ENCODE data around the gene RCOR2. TPM values are rescaled to one million over a fixed set of nuclear protein-coding genes. Genes with fewer than 3 reads are reported as not detected.

Gene RCOR2
- total RNA-seq, 1 donor from 2014 or later = 0.26 TPM

DNA sequence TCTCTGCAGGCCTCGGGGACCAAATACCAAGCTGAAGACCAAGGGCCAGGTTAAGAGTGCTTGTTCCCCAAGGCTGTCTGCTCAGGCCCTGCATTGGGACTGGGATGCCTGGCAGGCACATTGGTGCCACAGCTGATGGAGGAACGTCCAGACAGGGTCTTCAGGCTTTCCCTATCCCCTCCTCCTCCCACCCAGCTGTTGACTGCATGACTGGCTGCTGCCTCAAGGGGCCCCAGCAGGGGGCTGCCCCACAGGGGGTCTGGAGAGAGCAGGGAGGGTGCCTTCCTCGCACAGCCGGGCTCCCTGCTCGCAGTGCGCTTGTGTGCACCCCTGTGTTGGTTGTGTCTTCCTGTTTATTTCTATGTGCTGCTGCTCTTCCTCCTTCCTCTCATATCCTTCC lies 9.9 kb downstream of the RCOR2 start:
- Mint-ChIP-seq H3K27ac (no peak overlapping the region), H3K27me3 (no peaks in the 10 kb centered on the region), H3K36me3 (ENCODE audit: low read depth) (peaks cover 36% of the 10 kb centered on the region), H3K9me3 (no peaks in the 10 kb centered on the region), H3K4me1 (peaks cover 4% of the 10 kb centered on the region), H3K4me3 (no peak overlapping the region)
- intact Hi-C loops (cut with micrococcal nuclease) = no loop called here
- no peak for DNase-seq

DNA sequence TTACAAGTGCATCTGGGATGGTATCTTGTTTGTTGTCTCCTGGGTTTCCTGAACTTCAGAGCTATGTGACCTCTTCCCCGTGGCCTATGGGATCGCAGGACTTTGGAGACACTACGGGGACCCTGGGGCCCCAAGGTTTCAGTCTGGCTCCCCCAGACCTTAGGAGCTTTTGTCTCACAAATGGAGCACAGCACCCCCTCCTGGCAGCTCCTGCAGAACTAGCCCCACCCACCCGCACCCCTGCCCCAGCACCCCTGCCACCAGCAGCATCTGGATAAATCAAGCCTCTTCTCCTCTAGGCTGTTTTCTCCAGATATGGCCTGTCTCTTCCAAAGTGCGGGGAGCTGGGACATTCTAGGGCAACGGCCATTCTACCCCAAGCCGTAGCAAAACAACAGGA lies 10.4 kb downstream of the RCOR2 start:
- intact Hi-C loops (cut with micrococcal nuclease) = loop anchor here (1.0 kb wide), 1 partner anchor 69 kb away; no protein-coding TSS in a partner anchor
- DNase-seq = peak; percentile 82
- Mint-ChIP-seq H3K4me3 (no peak overlapping the region), H3K9me3 (no peaks in the 10 kb centered on the region), H3K36me3 (ENCODE audit: low read depth) (peaks cover 39% of the 10 kb centered on the region), H3K27me3 (no peaks in the 10 kb centered on the region), H3K4me1 (peaks cover 4% of the 10 kb centered on the region), H3K27ac (no peak overlapping the region)

DNA sequence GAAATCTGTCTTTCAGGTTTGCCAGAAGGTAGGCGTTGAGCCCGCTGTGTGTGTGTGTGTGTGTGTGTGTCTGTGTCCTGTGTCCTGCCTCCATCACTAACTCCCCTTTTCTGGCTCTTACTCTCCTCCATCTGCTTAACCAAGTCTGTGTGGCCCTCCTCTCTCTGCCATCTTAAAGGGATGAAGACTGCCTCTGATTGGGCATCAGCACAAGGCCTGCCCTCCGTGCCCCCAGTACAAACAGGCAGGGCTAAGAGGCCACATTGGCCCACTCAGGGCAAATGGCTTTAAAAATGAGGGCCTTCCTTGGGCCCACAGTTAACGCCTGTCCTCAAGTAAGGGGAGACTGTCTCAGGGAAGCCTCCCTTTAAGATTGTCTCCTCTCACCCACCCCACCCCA lies 10.9 kb downstream of the RCOR2 start:
- Mint-ChIP-seq H3K36me3 (ENCODE audit: low read depth) (peaks cover 44% of the 10 kb centered on the region), H3K9me3 (no peaks in the 10 kb centered on the region), H3K27me3 (no peaks in the 10 kb centered on the region), H3K4me1 (peaks cover 4% of the 10 kb centered on the region), H3K27ac (no peak overlapping the region), H3K4me3 (no peak overlapping the region)
- no peak for DNase-seq
- intact Hi-C loops (cut with micrococcal nuclease) = loop anchor here (1.0 kb wide), 1 partner anchor 69 kb away; no protein-coding TSS in a partner anchor

DNA sequence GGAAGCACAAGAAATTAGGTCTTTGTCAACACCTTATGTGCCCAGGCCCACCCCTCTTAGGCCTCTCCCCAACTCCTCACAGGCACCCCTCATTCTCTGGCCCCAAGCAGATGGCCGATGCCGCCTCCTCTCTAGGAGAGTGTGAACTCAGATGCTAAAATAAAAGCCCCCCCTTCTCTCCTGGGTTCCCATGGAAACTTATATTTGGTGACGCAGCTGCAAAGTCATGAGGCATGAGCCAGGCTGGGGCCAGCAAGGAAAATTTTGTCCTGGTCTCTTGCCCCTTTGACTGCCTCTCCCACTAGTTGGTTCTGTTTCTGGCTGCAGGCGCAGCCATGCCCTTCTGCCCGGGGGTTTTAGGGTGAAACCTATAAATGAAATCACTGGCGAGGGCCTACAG lies 11.8 kb downstream of the RCOR2 start:
- Mint-ChIP-seq H3K36me3 (ENCODE audit: low read depth) (peaks cover 50% of the 10 kb centered on the region), H3K27ac (no peak overlapping the region), H3K9me3 (no peaks in the 10 kb centered on the region), H3K27me3 (no peaks in the 10 kb centered on the region), H3K4me3 (no peak overlapping the region), H3K4me1 (peaks cover 4% of the 10 kb centered on the region)
- intact Hi-C loops (cut with micrococcal nuclease) = no loop called here
- DNase-seq = no peak

DNA sequence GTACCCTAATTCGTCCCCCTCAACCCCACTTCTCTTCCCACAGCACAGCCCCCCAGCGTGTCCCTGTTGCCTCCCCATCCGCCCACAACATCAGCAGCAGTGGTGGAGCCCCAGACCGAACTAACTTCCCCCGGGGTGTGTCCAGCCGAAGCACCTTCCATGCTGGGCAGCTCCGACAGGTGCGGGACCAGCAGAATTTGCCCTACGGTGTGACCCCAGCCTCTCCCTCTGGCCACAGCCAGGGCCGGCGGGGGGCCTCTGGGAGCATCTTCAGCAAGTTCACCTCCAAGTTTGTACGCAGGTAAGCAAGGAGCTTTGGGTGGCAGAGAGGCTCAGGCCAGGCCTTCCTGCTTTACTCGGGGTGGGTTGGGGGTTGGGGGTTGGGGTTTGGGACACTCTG lies 12.2 kb downstream of the RCOR2 start:
- intact Hi-C loops (cut with micrococcal nuclease) = no loop called here
- Mint-ChIP-seq H3K4me3 (no peak overlapping the region), H3K9me3 (no peaks in the 10 kb centered on the region), H3K27ac (no peak overlapping the region), H3K36me3 (ENCODE audit: low read depth) (peaks cover 49% of the 10 kb centered on the region), H3K27me3 (no peaks in the 10 kb centered on the region), H3K4me1 (peaks cover 4% of the 10 kb centered on the region)
- no peak for DNase-seq

- peaks cover 4% of the 10 kb centered on the region for H3K4me1 Mint-ChIP-seq
- DNase-seq = no peak
- no peak overlapping the region for H3K4me3 Mint-ChIP-seq
- H3K27me3 Mint-ChIP-seq = no peaks in the 10 kb centered on the region
- H3K36me3 Mint-ChIP-seq (ENCODE audit: low read depth) = peaks cover 56% of the 10 kb centered on the region
- no peaks in the 10 kb centered on the region for H3K9me3 Mint-ChIP-seq
- no peak overlapping the region for H3K27ac Mint-ChIP-seq
- intact Hi-C loops (cut with micrococcal nuclease) = no loop called here
Observed at GRCh38 chr11:63903884-63904283, 13.1 kb downstream of the RCOR2 start.

- H3K27me3 Mint-ChIP-seq = no peaks in the 10 kb centered on the region
- H3K27ac Mint-ChIP-seq = no peak overlapping the region
- peak; percentile 69 for DNase-seq
- H3K36me3 Mint-ChIP-seq (ENCODE audit: low read depth) = peaks cover 66% of the 10 kb centered on the region
- peaks cover 4% of the 10 kb centered on the region for H3K4me1 Mint-ChIP-seq
- H3K9me3 Mint-ChIP-seq = no peaks in the 10 kb centered on the region
- no peak overlapping the region for H3K4me3 Mint-ChIP-seq
- intact Hi-C loops (cut with micrococcal nuclease) = no loop called here
Observed at GRCh38 chr11:63901660-63902059, 15.3 kb downstream of the RCOR2 start.

- no peak overlapping the region for H3K27ac Mint-ChIP-seq
- peaks cover 11% of the 10 kb centered on the region for H3K4me1 Mint-ChIP-seq
- H3K9me3 Mint-ChIP-seq = no peaks in the 10 kb centered on the region
Observed at GRCh38 chr11:63897459-63898146, 19.4 kb downstream of the RCOR2 start.

GRCh38 chr11:63896071-63896470 lies 20.9 kb downstream of the RCOR2 start:
- Mint-ChIP-seq H3K9me3 (no peaks in the 10 kb centered on the region), H3K27me3 (no peaks in the 10 kb centered on the region), H3K4me3 (no peak overlapping the region), H3K36me3 (ENCODE audit: low read depth) (peaks cover 51% of the 10 kb centered on the region), H3K4me1 (peaks cover 22% of the 10 kb centered on the region), H3K27ac (no peak overlapping the region)
- no peak for DNase-seq
- intact Hi-C loops (cut with micrococcal nuclease) = no loop called here

More at GRCh38 chr11:63897459-63898146, 19.4 kb downstream of the RCOR2 start:
- intact Hi-C loops (cut with micrococcal nuclease) = no loop called here
- DNase-seq = no peak
- Mint-ChIP-seq H3K36me3 (ENCODE audit: low read depth) (peaks cover 61% of the 10 kb centered on the region), H3K4me3 (no peak overlapping the region), H3K27me3 (no peaks in the 10 kb centered on the region)

DNA sequence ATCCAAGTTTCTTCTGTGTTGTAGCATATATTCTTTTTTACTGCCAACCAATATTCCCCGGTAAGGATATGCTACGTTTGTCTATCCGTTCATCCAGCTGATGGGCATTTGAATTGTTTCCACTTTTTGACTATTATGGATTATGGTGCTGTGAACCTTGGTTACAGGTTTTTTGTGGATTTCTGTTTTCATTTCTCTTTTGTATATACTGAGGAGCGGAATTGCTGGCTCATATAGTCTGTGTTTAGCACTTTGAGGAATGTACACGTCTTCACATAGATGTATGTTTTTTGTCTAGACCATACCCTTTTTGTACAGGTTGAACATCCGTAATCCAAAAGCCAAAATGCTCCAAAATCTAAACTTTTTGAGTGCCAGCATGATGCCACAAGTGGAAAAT lies 23.6 kb downstream of the RCOR2 start:
- Mint-ChIP-seq H3K27me3 (no peaks in the 10 kb centered on the region), H3K4me1 (peaks cover 49% of the 10 kb centered on the region), H3K9me3 (no peaks in the 10 kb centered on the region), H3K4me3 (no peak overlapping the region), H3K27ac (no peak overlapping the region), H3K36me3 (ENCODE audit: low read depth) (peaks cover 40% of the 10 kb centered on the region)
- intact Hi-C loops (cut with micrococcal nuclease) = no loop called here
- no peak for DNase-seq

DNA sequence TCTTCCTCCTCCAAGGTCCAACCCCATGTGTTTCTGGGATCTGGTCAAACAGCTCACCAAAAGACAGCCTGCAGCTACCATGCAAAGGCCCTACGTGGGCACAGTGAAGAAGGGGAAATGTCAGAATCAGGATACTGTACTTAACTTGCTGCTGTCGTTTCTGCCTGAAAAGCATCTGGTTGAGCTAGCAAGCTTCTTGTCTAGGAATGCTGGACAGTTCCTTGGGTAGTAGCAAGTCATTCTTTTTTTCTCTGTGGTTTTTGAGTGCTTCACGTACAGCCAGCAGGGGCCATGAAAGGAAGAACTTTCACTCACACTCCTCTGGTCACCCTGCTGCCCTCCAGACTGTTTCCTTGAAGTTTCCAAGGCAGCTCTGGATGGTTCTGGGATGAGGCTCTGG lies 24.7 kb downstream of the RCOR2 start:
- no peaks in the 10 kb centered on the region for H3K9me3 Mint-ChIP-seq
- H3K27ac Mint-ChIP-seq = peak overlapping the region; percentile 48
- no peak for DNase-seq
- intact Hi-C loops (cut with micrococcal nuclease) = no loop called here
- peaks cover 32% of the 10 kb centered on the region for H3K36me3 Mint-ChIP-seq (ENCODE audit: low read depth)
- no peaks in the 10 kb centered on the region for H3K27me3 Mint-ChIP-seq
- peaks cover 59% of the 10 kb centered on the region for H3K4me1 Mint-ChIP-seq
- H3K4me3 Mint-ChIP-seq = no peak overlapping the region

DNA sequence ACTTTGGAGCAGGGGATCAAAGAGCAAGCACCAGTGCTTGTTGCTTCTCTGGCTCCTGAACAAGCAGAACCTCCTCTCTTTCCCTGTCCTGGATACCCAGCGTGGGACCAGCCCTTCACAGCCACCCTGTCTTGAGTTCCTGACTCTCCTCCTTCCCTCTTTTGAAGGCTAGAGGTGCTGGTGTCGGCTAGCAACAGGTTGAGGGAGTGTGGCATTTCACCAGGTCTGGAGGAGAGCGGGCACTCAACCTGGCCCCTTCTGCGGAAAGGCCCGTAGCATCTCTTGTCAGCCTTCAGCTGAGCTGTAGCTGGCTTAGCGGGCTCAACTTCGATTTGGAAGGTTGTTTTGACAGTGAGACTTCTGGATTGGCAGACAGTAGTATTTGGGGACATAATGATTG lies 26.6 kb downstream of the RCOR2 start:
- peaks cover 16% of the 10 kb centered on the region for H3K36me3 Mint-ChIP-seq (ENCODE audit: low read depth)
- no peaks in the 10 kb centered on the region for H3K27me3 Mint-ChIP-seq
- intact Hi-C loops (cut with micrococcal nuclease) = no loop called here
- H3K27ac Mint-ChIP-seq = no peak overlapping the region
- peaks cover 59% of the 10 kb centered on the region for H3K4me1 Mint-ChIP-seq
- no peak for DNase-seq
- H3K4me3 Mint-ChIP-seq = no peak overlapping the region
- H3K9me3 Mint-ChIP-seq = no peaks in the 10 kb centered on the region

DNA sequence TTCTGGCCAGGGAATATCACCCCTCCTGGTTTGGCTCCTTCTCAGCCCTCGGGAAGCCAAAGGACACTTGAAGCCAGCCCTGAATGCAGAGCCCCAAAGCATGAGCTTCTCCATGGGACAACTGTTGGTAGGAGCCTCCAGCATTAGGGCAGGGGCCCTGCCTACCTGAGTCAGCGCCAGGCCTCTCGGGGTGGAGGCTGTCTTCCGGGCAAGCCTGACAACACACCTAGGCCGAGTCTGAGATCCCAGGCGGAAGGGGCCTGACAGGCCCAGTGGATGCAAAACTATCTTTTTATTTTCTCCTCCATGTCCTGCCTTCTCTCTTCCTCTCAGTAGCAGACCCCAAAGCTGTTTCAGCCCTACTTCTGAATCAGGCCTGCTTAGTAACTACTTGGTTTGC lies 27.6 kb downstream of the RCOR2 start:
- Mint-ChIP-seq H3K4me1 (peaks cover 64% of the 10 kb centered on the region), H3K9me3 (no peaks in the 10 kb centered on the region), H3K4me3 (peak overlapping the region; percentile 91), H3K27ac (peak overlapping the region; percentile 49), H3K27me3 (no peaks in the 10 kb centered on the region), H3K36me3 (ENCODE audit: low read depth) (peaks cover 11% of the 10 kb centered on the region)
- intact Hi-C loops (cut with micrococcal nuclease) = loop anchor here (2.0 kb wide), 1 partner anchor 21 kb away; no protein-coding TSS in a partner anchor
- no peak for DNase-seq

GRCh38 chr11:63888170-63889086 lies 28.5 kb downstream of the RCOR2 start:
- H3K9me3 Mint-ChIP-seq = no peaks in the 10 kb centered on the region
- H3K27me3 Mint-ChIP-seq = no peaks in the 10 kb centered on the region
- DNase-seq = peak; percentile 89
- peak overlapping the region; percentile 94 for H3K27ac Mint-ChIP-seq
- peak overlapping the region; percentile 91 for H3K4me3 Mint-ChIP-seq
- intact Hi-C loops (cut with micrococcal nuclease) = loop anchor here (1.0 to 2.0 kb wide), 2 partner anchors 20 to 51 kb away; no protein-coding TSS in a partner anchor
- H3K4me1 Mint-ChIP-seq = peaks cover 69% of the 10 kb centered on the region
- peaks cover 9% of the 10 kb centered on the region for H3K36me3 Mint-ChIP-seq (ENCODE audit: low read depth)
